ENCODE measurements around the gene TBC1D23.
"Not testable (repeated sequence)": the region's sequence is repeated elsewhere in the genome, so short reads cannot be mapped to it uniquely, and the experiment has no call there.

TBC1D23 gene

DNA sequence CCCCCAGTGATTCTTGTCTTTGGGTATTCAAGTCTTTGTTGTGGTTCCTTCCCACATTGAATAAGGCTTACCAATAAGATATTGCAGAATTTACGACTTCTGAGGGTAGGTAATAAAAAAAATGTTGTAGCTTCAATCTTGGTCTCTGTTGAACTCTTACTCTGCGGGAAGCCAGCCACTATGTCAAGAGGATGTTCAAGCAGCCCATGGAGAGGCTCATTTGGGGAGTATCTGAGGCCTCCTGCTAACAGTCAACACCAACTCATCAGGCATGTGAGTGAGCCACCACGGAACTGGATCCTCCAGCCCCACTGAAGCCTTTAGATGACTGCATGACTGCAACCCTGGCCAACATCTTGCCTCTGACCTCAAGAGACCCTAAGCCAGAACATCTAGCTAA is 3.2 kb upstream of the TBC1D23 start:
- DNase-seq, result peak; percentile 46

DNA sequence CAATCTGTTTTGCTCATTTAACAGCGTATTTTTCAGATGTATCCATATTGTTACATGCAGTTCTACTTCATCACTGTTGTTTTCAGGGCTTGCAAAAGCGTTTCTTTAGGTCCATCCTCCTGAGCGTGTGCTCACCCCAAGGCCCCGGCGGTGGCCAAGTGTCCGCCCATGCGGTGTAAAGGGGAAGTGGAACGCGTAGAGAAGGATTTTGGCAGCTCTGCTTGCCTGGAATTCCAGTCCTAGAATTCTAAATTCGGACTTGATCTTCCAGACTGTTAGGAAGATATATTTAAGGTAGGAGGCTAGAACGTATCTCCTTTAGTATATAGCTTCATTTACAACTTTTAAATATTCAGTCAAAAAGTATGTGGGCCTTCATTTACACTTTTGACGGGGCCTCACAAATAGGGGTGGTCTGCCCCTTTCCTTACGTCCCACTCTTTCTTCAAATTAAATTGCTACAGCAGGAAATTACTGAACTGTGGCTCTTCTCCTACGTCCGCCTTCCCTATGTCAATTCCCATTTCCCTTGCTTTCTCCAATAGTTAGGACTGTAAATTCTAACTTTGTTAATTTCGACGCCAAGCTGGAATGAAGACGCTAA is 609 bp upstream of the TBC1D23 start:
- peak; percentile 45 for DNase-seq

DNA sequence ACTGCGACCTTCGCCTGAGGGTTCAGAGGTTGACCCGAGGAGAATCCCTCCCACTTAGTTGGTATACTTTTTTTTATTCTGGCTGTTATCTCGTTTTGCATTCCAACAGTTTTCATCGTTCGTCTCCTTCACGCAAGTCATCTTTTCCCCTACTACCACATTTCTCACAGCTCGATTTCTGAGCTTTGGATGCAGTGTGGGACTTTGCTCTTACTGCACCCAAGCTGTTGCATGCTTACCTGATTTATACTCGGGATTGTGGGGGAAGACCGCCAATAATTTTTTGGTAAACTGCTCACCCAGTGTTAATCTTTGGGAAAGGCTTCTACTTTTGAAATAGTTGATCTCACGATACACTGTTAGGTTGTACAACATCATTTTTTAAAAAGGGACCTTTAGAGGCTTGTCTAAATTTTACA is 702 bp downstream of the TBC1D23 start:
- no peak for DNase-seq

DNA sequence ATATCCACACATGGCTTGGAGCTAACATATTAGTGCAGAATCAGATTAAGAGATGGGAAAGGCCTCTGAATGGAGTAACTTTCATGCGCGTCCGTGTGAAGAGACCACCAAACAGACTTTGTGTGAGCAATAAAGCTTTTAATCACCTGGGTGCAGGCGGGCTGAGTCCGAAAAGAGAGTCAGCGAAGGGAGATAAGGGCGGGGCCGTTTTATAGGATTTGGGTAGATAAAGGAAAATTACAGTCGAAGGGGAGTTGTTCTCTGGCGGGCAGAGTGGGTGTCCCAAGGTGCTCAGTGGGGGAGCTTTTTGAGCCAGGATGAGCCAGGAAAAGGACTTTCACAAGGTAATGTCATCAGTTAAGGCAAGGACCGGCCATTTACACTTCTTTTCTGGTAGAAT is 2.1 kb downstream of the TBC1D23 start:
- DNase-seq, result not testable (repeated sequence)

DNA sequence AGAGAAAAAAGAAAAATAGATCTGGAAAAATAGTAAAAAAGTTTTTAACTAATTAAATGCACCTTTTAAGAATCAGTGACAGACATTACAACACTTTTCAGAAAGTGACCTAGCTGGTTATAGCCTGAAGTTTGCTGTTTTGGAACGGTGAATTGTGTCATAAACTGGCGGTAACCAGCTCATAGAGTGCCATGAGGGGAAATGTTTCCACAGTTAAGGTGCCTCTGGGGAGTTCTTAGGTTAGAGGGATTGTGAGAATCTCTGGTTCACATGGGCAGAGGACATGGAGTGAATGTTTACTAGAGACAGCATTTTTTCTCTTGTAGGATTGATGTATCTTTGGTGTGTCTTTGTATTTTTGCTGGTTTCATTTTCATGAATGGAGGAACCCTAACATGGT is 2.8 kb downstream of the TBC1D23 start:
- no peak for DNase-seq

DNA sequence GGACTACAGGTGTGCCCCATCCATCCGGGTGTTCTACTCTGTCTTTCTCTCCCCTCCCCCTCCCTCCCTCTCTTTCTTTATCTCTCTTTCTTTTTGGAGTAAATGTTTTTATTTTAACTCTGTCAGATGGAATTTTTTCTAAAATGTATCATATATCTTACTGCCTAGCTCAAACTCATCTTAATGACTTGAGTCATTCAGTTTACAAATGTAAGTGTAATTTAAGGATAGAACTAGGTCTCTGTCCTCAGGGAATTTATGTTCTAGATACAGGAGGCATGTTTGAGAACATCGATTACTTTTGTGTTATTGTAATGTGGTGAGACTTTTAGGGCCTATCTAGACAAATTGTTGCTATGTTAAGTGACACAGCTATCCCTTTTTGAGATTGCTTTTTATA is 3.5 kb downstream of the TBC1D23 start:
- DNase-seq, result no peak

DNA sequence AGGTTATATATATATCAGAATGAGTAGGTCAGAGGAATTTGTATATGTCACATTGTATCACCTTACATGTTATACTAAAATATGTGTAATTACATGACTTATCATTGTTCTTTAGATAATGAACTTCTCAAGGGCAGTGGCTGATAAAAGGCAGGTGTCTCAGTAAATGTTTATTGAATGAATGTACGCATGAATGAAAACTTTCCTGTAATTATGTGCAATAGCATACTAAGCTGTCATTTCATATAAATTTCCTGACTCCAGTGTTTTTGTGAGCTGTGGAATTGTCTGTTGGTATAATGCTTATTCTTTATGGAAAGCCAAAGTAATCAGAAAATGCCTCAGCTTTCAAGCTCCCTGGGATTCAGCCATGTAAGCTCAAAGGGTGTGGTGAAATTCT is 4.2 kb downstream of the TBC1D23 start:
- DNase-seq, result no peak

DNA sequence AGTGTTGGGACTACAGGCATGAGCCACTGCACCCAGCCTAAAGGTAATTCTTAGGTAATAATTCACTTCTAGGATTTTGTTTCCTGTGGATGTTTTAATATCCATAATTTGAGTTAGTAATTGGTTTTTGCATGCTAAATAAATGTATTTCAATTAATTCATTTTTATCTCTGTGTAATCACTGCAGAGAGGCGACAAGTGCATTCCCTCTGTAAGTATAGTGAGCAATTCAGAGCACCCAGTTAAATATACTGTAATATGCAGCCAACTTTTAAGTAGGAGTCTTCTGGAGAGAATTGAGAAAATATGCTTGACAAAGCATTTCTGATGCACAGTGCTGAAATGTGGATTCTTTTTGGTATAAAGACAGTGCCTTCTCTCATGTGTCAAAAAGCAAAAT is 5.7 kb downstream of the TBC1D23 start:
- no peak for DNase-seq

DNA sequence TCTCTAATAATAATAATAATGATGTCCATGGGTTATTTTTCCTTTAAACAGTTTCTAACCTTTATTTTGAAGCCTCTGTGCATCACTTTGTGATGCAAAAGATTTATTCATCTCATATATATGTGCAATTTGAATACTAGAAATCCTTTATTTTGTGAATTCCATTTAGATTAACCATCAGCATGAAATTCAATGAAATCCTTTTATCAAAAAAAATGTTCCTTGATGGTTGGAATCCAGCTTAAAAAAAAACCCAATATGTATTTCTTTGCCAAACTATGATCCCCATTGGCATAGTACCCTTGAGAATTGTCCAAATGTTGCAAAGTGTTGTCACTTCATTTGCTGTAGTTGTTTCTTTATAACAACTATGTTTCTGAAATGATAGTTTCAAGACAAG is 7.4 kb downstream of the TBC1D23 start:
- DNase-seq, result peak; percentile 42

DNA sequence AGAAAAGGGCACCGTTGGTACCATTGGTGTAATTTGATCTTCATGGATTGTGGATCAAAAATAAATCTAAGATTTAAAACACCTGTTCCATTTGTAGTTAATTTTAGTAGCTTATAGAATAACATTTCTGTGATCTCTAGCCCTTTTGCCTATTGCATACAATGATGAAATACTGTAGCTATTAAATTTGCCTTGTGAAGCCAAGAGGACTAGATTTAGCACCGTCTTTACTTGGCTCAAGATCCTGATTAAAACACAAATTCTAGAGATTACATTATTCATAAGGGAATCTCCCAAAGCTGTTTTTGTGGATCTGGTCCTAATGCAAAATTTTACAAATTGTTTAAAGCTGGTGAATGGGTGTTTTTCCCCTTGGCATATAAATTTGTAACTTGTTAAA is 8.2 kb downstream of the TBC1D23 start:
- DNase-seq, result no peak

DNA sequence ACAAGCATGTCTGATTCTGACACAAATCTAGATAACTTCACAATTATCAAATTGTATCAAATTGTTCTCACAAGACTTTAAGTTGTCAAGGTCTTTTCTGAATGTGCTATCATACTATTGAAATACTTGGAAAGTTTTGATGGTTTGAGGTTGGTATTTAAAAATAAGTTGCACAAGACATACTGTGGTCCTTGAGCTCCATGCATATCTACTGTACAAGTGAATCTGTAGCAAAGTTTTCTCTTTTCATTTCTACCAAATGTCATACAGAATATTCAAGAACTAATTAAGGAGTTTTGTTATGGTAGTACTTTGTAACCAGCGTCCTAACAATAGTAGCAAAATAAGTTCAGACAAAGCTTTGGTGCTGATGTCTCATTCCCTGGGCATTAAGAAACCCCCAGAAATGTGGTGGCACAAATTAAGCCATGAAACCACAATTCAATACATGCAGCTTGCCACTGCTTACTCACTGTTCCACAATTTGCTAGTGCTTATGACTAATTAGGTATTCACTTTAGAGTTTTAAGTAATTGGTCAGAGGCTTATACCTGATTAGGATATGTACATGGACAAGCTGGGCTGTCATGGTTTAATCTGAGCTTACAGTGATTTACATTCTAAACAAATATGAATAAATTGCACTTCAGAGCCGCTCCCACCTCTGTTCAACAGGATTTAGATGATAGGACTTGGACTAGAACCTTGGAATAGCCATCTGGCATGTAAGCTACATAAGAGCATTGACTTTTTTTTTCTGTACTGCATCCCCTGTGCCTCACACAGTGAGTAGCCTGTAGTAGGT is 8.8 kb downstream of the TBC1D23 start:
- peak; percentile 95 for DNase-seq

DNA sequence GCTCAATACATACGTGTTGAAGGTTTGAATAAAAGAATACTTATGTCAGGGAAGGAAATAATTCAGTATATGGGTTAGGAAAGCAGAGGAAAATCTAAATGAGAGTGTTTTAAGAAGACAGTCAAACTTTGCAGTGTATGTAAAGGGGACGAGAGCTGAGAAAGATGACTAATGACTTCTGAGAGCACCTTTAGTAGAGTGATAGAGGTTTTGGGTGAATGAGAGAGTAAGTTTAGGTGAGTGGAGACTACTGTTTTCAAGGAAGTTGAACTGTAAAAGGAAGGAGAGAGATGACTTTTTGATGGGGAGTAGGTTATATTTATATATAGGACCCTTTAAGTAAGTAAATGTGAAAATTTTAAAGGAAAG is 9.4 kb downstream of the TBC1D23 start:
- DNase-seq, result no peak

DNA sequence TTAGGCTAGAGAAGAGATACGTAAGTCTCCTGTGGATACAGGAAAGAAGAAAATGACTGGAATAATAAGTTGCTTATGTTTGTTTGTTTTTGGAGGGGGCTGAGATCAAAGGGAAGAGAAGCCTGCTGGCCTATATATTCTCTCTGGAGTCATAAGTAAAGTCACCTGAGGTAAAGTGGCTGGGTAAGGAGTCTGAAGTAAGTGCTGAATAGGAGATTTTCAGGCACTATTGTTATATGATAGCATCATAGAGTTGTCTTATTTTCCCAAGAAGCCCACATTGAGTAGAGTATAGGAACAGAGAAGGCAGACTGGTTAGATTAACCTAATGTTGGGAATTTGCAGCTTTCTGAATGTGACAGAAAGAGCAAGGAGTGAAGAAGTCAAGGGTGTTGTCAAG is 10.7 kb downstream of the TBC1D23 start:
- no peak for DNase-seq

DNA sequence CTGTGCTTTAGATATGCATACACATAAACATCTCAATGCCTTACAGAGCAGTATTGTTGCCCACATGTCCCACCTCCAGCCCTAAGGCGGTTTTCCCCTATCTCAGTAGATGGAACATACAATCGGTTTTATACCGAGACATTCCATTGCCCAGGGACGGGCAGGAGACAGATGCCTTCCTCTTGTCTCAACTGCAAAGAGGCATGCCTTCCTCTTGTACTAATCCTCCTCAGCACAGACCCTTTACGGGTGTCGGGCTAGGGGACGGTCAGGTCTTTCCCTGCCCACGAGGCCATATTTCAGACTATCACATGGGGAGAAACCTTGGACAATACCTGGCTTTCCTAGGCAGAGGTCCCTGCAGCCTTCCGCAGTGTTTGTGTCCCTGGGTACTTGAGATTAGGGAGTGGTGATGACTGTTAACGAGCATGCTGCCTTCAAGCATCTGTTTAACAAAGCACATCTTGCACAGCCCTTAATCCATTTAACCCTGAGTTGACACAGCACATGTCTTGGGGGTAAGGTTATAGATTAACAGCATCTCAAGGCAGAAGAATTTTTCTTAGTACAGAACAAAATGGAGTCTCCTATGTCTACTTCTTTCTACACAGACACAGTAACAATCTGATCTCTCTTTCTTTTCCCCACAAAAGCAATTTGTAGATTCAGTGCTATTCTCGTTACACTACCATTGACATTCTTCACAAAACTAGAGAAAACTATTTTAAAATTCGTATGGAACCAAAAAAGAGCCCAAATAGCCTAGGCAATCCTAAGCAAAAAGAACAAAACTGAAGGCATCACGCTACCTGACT is 12.2 kb downstream of the TBC1D23 start:
- DNase-seq, result not testable (repeated sequence)

DNA sequence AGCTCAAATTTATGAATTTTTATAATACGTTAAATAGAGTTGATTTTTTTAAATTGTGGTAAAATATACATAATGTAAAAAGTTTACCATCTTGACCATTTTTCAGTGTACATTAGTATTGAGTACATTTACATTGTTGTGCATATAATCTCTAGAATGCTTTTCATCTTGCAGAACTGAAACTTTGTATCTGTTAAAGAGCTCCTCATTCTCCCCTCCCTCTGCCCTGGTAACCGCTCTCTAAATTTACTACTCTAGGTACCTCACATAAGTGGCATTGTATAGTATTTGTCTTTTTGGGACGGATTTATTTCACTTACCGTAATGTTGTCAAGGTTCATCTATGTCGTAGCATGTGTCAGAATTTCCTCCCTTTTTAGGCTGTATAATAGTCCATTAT is 13.6 kb downstream of the TBC1D23 start:
- DNase-seq, result no peak

DNA sequence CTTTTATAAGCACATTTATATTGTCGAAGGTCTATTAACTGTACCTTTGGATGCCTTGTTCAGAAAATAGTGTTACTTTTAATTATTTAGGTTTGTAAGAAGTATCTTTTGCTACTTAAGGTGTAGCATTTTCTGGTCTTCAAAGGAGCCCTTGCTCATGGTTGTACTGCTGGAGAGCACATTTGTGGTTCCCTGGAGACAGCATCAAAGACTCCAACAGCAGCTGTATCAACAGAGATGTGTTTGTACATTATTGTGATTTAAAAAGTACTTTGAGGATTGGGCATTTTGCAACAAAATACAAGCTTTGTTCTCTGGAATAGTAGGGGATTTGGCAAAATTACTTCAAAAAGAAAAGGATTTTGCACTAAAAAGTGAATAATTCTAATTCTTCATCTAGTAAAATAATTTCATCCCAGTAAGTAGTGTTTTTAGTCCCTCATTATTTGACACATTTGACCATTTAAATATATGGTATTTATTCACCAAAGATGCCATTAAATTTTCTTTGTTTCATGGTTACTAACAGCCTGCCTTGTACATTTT is 16.5 kb downstream of the TBC1D23 start:
- DNase-seq, result no peak

DNA sequence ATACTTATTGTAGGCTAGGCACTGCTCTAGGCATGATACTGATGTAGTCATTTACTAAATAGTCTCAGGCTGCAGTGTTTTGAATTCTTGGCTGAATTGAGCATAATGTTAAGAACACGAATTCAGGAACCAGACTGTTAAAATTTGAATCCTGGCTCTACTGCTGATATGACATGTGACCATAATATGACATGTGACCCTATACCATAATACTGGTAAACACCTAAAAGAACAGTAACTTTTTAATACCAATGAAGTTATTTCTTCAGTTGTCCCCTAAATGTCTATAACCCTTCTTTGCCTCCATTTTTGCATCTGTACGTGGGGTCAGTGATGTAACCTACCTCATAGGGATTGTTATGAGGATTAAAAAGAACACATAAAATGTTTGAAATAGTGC is 18.1 kb downstream of the TBC1D23 start:
- DNase-seq, result no peak

DNA sequence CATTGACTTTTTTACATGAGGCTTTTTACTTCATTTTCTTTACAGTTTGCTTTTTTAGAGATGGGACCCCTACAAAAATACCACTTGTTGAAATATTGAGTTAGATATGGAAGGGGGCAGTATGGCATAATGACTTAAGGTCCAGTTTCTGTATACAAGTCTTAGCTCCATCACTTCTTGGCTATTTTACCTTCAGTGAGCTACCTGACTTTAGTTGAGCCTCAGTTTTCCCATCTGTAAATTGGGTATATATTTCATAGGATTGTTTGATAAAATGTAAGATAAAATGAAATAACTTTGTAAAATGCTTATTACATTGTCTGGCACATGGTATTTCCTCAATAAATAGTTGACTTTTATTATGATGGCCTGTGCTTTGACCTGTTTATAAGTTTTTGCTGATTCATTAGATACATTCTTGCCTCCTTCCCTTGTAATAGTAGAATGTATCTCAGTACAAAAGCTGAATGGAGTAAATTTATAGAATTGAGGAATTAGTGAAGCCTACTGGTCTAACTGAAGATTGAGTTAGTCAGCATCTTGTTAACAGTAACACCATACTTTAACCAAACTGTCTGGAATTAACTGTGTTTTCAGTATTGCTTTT is 27.6 kb downstream of the TBC1D23 start:
- no peak for DNase-seq

DNA sequence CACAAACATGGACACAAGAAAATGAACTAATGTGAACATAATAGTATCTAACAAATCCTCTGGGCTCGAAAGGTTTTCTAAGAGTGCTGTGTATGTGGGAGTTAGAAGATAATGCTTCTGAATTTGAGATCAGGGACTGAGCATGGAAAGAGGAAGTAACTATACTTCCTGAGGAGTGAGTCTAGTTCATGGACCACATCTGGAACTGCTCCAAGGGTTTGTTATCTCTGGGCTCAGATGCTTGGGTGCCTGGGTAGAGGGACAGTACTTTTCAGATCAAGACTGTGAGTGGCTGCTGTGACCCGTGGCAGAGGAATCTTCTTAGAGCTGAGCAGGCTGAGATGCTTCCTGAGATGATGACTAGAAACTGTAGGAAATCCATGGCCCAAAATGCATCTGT is 28.5 kb downstream of the TBC1D23 start:
- peak; percentile 48 for DNase-seq

DNA sequence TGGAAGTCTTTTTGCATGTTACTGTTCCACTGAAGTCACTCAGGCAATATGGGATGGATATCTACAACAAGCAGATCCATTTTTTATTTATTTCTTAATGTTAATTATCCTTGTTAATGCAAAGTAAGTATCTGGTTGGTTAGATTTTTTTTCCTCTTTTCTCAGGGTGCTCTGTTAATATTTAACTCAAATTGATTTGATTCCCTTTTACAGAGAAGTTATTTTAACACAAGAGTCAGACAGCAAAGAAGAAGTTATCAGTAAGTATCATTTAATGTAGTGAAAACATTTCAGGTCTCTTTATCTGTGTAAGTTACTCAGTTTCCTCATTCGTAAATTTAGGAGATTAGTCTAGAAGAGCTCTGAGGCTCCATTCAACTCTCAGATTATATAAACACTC is 34.3 kb downstream of the TBC1D23 start:
- no peak for DNase-seq

DNA sequence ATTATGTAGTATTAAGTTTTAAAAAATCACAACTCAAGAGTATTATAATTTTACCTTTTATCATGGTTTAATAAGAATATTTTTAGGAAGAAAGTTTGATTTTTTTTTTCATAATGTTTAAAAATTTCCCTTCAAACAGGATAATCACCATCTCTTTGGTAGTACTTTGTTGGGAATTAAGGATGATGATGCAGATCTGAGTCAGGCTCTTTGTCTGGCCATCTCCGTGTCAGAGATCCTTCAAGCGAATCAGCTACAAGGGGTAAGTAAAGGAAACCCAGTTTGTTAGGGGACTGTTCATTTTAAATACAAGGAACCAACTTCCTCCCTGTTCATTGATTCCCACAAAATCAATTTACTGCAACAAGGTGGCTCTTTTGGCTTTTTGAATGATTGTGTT is 37.0 kb downstream of the TBC1D23 start:
- peak; percentile 44 for DNase-seq

DNA sequence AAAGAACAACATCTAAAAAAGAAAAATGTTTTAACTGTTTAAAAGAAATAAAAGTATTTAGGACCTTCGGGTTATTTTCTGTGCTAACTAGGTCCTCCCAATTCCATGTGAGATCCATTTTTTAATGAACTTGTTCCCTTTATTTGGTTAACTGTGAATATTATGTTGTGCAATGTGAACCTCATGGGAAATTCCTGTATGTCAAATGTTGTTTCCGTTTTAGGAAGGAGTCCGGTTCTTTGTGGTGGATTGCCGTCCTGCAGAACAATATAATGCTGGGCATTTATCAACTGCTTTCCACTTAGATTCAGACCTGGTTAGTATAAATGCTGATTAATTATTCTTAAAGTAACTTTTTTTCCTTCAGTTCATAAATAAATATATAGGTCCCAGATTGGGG is 38.2 kb downstream of the TBC1D23 start:
- DNase-seq, result no peak

DNA sequence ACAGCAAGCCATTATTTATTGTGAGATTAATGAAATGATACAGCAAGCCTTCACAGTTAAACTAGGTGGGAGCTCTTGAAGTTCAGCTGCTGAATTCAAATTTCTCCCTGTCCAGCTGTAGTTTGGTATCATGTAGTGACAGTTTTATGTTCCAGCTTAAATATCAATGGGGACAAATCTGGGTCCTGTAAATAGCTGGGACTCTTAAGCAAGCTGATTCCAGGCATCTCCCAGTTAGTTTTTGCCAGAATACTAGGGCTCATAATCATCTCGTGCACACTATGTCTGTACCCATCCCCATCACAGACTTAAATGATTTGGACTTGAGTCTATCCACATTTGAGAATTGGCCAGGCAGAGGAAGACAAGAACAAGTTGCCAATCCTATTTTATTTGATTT is 45.9 kb downstream of the TBC1D23 start:
- DNase-seq, result no peak

Data from fibroblast of skin of back (primary cell).